ENCODE measurements around the gene CEBPE. TPM values are rescaled to one million over a fixed set of nuclear protein-coding genes. Genes with fewer than 3 reads are reported as not detected.

CEBPE gene
- total RNA-seq, 1 experiment from 2014 or later, result not detected

- Histone ChIP-seq H3K79me2 (ENCODE audit: low read depth) (no peaks in the 10 kb centered on the region), H3K27ac (no peak overlapping the region), H3F3A (ENCODE audit: insufficient read depth, low read depth) (no peaks in the 10 kb centered on the region), H3K36me3 (ENCODE audit: low read depth) (no peaks in the 10 kb centered on the region), H3K4me1 (replicated peaks; ENCODE audit: insufficient read depth) (peaks cover 7% of the 10 kb centered on the region; the same call in 1 of the 2 replicates), H3K4me2 (no peak overlapping the region), H4K20me1 (ENCODE audit: insufficient read depth) (no peaks in the 10 kb centered on the region), H3K9me3 (ENCODE audit: insufficient read depth, low read depth) (no peaks in the 10 kb centered on the region), H3K4me3 (no peak overlapping the region), H2AFZ (no peak overlapping the region), H3K9me2 (ENCODE audit: insufficient read depth) (no peaks in the 10 kb centered on the region), H3K27me3 (ENCODE audit: insufficient read depth, low read depth) (no peaks in the 10 kb centered on the region)
- CTCF ChIA-PET, result interaction anchor here (1.0 kb wide), 1 partner anchor 34 kb away, joined by 3 read pairs; no protein-coding TSS in a partner anchor
- BruUV-seq (replicated peaks), result no TSS peak
- intact Hi-C loops (cut with micrococcal nuclease; ENCODE audit: unreplicated experiment), result no loop called here
- no peak for TF ChIP-seq CTCF (conservative IDR thresholded peaks at IDR 0.05)
- no peak for TF ChIP-seq EZH2 (IDR thresholded peaks at IDR 0.05; ENCODE audit: low read depth)
- DNase-seq, result peak in 1 of 2 experiments; percentile 65
- POLR2A ChIA-PET (ENCODE audit: unreplicated experiment), result no interaction called here
Measured at GRCh38 chr14:23153851-23154796, 35.1 kb upstream of the CEBPE start.

- H3K36me3 ChIP-seq (ENCODE audit: low read depth), result no peaks in the 10 kb centered on the region
- TF ChIP-seq CTCF (conservative IDR thresholded peaks at IDR 0.05), result no peak
- no peak for TF ChIP-seq EZH2 (IDR thresholded peaks at IDR 0.05; ENCODE audit: low read depth)
- peaks cover 12% of the 10 kb centered on the region for H3K4me1 ChIP-seq (replicated peaks; ENCODE audit: insufficient read depth)
- no peaks in the 10 kb centered on the region for H3K27me3 ChIP-seq (ENCODE audit: insufficient read depth, low read depth)
- H3K27ac ChIP-seq, result no peak overlapping the region
- no peak for DNase-seq
- no peak overlapping the region for H3K4me2 ChIP-seq
- H4K20me1 ChIP-seq (ENCODE audit: insufficient read depth), result no peaks in the 10 kb centered on the region
- H3K9me3 ChIP-seq (ENCODE audit: insufficient read depth, low read depth), result no peaks in the 10 kb centered on the region
- no TSS peak for BruUV-seq (replicated peaks)
- no peak overlapping the region for H2AFZ ChIP-seq
- no peaks in the 10 kb centered on the region for H3K9me2 ChIP-seq (ENCODE audit: insufficient read depth)
- no peaks in the 10 kb centered on the region for H3K79me2 ChIP-seq (ENCODE audit: low read depth)
- CTCF ChIA-PET, result interaction anchor here (0.6 kb wide), 1 partner anchor 48 kb away, joined by 9 read pairs; no protein-coding TSS in a partner anchor
- H3F3A ChIP-seq (ENCODE audit: insufficient read depth, low read depth), result no peaks in the 10 kb centered on the region; the same call in 1 of the 2 replicates
- intact Hi-C loops (cut with micrococcal nuclease; ENCODE audit: unreplicated experiment), result no loop called here
- POLR2A ChIA-PET (ENCODE audit: unreplicated experiment), result no interaction called here
- no peak overlapping the region for H3K4me3 ChIP-seq
Measured at GRCh38 chr14:23151342-23151741, 32.3 kb upstream of the CEBPE start.

- Histone ChIP-seq H3K27me3 (ENCODE audit: insufficient read depth, low read depth) (no peaks in the 10 kb centered on the region), H3K36me3 (ENCODE audit: low read depth) (no peaks in the 10 kb centered on the region), H4K20me1 (ENCODE audit: insufficient read depth) (no peaks in the 10 kb centered on the region), H3K4me2 (0 out of 2 replicates have a peak overlapping the region, but pooled peaks have one; percentile 10), H3K9me3 (ENCODE audit: insufficient read depth, low read depth) (no peaks in the 10 kb centered on the region), H3K27ac (no peak overlapping the region), H3K4me3 (no peak overlapping the region), H3F3A (ENCODE audit: insufficient read depth, low read depth) (peaks cover 5% of the 10 kb centered on the region; the same call in 1 of the 2 replicates), H3K79me2 (ENCODE audit: low read depth) (no peaks in the 10 kb centered on the region), H3K4me1 (replicated peaks; ENCODE audit: insufficient read depth) (peaks cover 22% of the 10 kb centered on the region), H2AFZ (no peak overlapping the region), H3K9me2 (ENCODE audit: insufficient read depth) (no peaks in the 10 kb centered on the region)
- DNase-seq, result peak in 1 of 2 experiments; percentile 44
- CTCF ChIA-PET, result no interaction called here
- POLR2A ChIA-PET (ENCODE audit: unreplicated experiment), result no interaction called here
- intact Hi-C loops (cut with micrococcal nuclease; ENCODE audit: unreplicated experiment), result no loop called here
- TF ChIP-seq CTCF (conservative IDR thresholded peaks at IDR 0.05) (no peak), EZH2 (IDR thresholded peaks at IDR 0.05; ENCODE audit: low read depth) (no peak)
- no TSS peak for BruUV-seq (replicated peaks)
Measured at GRCh38 chr14:23149745-23150144, 30.7 kb upstream of the CEBPE start.
